AG10803 (cell line): ENCODE results near the gene CHURC1.

Experiments used
- DNase-seq: peaks from one replicate; pipeline ENCODE4 v3.0.0; 2010; ENCODE audit warnings: low read depth
- H3K4me3 ChIP-seq: 2 replicates; pipeline ENCODE4 v1.5.1; 2011; ENCODE audit warnings: mild to moderate bottlenecking, low read length, control low read depth
- TF ChIP-seq, protein P1 (sequence below): conservative IDR thresholded peaks from 2 replicates; pipeline ENCODE4 v1.5.1; 2011; ENCODE audit warnings: mild to moderate bottlenecking, low read length, control low read depth, inconsistent platforms

The CHURC1 gene

GRCh38 chr14:64919215-64919614 lies 5.0 kb downstream of the CHURC1 start:
- TF ChIP-seq, protein P1, sequence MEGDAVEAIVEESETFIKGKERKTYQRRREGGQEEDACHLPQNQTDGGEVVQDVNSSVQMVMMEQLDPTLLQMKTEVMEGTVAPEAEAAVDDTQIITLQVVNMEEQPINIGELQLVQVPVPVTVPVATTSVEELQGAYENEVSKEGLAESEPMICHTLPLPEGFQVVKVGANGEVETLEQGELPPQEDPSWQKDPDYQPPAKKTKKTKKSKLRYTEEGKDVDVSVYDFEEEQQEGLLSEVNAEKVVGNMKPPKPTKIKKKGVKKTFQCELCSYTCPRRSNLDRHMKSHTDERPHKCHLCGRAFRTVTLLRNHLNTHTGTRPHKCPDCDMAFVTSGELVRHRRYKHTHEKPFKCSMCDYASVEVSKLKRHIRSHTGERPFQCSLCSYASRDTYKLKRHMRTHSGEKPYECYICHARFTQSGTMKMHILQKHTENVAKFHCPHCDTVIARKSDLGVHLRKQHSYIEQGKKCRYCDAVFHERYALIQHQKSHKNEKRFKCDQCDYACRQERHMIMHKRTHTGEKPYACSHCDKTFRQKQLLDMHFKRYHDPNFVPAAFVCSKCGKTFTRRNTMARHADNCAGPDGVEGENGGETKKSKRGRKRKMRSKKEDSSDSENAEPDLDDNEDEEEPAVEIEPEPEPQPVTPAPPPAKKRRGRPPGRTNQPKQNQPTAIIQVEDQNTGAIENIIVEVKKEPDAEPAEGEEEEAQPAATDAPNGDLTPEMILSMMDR: no peak
- H3K4me3 ChIP-seq: no peak overlapping the region
- no peak for DNase-seq

DNA sequence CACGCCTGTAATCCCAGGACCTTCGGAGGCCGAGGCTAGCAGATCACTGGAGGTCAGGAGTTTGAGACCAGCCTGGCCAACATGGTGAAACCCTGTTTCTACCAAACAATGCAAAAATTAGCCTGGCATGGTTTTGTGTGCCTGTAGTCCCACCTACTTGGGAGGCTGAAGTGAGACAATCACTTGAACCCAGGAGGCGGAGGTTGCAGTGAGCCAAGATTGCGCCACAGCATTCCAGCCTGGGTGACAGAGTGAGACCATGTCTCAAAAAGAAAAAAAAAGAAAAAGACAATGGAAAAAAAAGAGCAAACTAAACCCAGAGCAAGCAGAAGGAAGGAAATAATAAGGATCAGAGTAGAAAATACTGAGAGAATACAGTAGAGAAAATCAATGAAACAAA lies 5.4 kb downstream of the CHURC1 start:
- H3K4me3 ChIP-seq: no peak overlapping the region
- TF ChIP-seq, protein P1: no peak
- DNase-seq: peak; percentile 31

GRCh38 chr14:64920465-64920864 lies 6.2 kb downstream of the CHURC1 start:
- TF ChIP-seq, protein P1: no peak
- H3K4me3 ChIP-seq: no peak overlapping the region
- DNase-seq: no peak

DNA sequence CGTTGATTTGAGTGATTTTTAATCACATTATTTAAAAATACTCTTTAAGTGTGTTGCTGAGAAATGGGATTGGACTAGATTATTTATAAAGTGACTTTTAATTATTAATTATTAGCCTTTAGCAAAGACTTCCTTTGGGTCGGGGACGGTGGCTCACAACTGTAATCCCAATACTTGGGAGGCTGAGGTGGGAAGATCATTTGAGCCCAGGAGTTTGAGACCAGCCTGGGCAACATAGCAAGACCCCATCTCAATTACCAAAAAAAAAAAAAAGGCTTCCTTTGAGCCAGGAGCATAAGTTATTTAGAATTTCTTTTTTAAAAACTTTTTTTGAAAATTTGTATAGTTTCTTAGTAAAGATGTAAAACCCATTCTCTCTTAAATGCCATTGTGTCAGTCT lies 8.8 kb downstream of the CHURC1 start:
- TF ChIP-seq, protein P1: no peak
- no peak for DNase-seq
- no peak overlapping the region for H3K4me3 ChIP-seq

DNA sequence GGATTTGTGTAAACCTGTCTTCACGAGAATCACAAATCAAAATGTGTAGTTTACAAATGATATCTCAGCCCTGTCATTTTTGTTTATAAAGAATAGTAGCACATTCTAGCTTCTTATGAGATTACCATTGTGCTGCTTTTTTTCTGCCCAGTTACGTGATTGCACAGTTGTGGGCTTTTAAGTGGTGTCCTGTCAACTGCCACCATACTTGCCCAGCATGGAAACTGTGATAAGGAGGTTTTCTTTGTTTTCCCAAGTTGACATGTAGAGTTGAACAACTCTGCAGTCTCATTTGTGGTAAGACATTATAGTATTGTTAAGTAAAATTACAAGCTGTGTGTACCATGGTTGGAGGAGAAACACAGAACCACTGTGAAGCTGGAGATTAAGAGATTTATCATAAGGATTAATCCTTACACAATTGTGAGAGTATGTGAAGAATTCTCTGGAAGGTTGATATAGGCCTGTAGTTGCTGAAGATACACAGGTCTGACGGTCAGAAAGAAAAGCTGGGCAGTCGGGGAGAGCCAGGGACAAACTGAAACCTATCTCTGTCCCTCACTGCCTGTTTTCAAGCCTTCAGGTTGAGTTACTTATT lies 12.2 kb downstream of the CHURC1 start:
- no peak overlapping the region for H3K4me3 ChIP-seq
- no peak for DNase-seq
- TF ChIP-seq, protein P1: no peak

- no peak overlapping the region for H3K4me3 ChIP-seq
- TF ChIP-seq, protein P1: no peak
- DNase-seq: no peak
Observed at GRCh38 chr14:64927031-64927430, 12.8 kb downstream of the CHURC1 start.

DNA sequence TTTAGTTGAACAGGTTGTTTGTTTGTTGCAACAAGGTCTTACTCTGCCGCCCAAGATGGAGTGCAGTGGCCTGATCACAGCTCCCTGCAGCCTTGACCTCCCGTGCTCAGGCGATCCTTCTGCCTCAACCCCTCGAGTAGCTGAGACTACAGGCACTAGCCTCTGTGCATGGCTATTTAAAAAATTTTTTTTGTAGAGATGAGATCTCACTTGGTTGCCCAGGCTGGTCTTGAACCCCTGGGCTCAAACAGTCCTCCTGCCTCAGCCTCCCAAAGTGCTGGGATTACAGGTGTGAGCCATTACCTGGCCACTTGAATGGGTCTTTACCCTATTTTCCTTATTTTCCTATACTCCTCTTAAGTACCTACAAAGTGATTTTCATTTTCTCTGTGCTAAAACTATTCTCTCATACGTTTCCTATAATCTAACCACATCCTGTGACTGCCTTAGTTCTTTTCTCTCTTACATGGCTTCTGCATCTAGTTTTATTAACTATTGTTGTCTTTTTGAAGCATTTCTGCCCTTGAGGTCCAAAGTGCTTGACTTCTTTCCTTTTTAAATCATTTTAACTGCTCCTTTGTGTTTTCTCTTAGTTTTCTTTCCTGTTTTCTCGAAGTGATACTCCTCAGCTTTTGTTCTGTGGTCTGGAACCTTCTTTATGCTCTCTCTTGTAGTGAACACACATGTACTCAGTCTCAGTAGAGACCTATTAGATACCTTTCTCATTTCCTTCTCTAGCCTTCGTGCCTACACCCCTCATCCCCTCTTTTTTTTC lies 14.2 kb downstream of the CHURC1 start:
- TF ChIP-seq, protein P1: no peak
- no peak overlapping the region for H3K4me3 ChIP-seq
- no peak for DNase-seq
